HG02759 (cell line): ENCODE results near the gene B4GALNT3.
"Not testable (repeated sequence)": the region's sequence is repeated elsewhere in the genome, so short reads cannot be mapped to it uniquely, and the experiment has no call there.

Experiments
- ATAC-seq: cut with Tn5 transposase; IDR thresholded peaks from one replicate; pipeline ENCODE4 v1.9.1; 2021; ENCODE audit warnings: mild to moderate bottlenecking, moderate library complexity; ENCODE audit not compliant: unreplicated experiment

B4GALNT3 gene

GRCh38 chr12:571795-572531 lies 112.2 kb downstream of the B4GALNT3 start:
- no peak for ATAC-seq

- no peak for ATAC-seq
These were observed 112.8 kb downstream of the B4GALNT3 start for GRCh38 chr12:572532-572899.

GRCh38 chr12:573232-573631 lies 113.5 kb downstream of the B4GALNT3 start:
- ATAC-seq: no peak

GRCh38 chr12:574475-575128 lies 114.9 kb downstream of the B4GALNT3 start:
- ATAC-seq: no peak

GRCh38 chr12:575129-575502 lies 115.4 kb downstream of the B4GALNT3 start:
- no peak for ATAC-seq

GRCh38 chr12:575948-576614 lies 116.3 kb downstream of the B4GALNT3 start:
- no peak for ATAC-seq

GRCh38 chr12:576615-577110 lies 116.9 kb downstream of the B4GALNT3 start:
- no peak for ATAC-seq

- ATAC-seq: not testable (repeated sequence)
These were observed 118.4 kb downstream of the B4GALNT3 start for GRCh38 chr12:577994-578747.

GRCh38 chr12:578748-579419 lies 119.1 kb downstream of the B4GALNT3 start:
- ATAC-seq: no peak

- ATAC-seq: no peak
These were observed 119.8 kb downstream of the B4GALNT3 start for GRCh38 chr12:579420-580110.

- no peak for ATAC-seq
These were observed 121.1 kb downstream of the B4GALNT3 start for GRCh38 chr12:580813-581212.

- no peak for ATAC-seq
These were observed 121.6 kb downstream of the B4GALNT3 start for GRCh38 chr12:581321-581720.

GRCh38 chr12:581746-582145 lies 122.0 kb downstream of the B4GALNT3 start:
- no peak for ATAC-seq

GRCh38 chr12:583251-583869 lies 123.6 kb downstream of the B4GALNT3 start:
- no peak for ATAC-seq

GRCh38 chr12:585062-586061 lies 125.6 kb downstream of the B4GALNT3 start:
- no peak for ATAC-seq

- no peak for ATAC-seq
These were observed 126.8 kb downstream of the B4GALNT3 start for GRCh38 chr12:586318-587071.

- ATAC-seq: no peak
These were observed 127.6 kb downstream of the B4GALNT3 start for GRCh38 chr12:587132-588023.
